Activated T-helper 9 cell treated with anti-CD3 and anti-CD28 coated beads, Interleukin-2, amount 50 U/mL, for 16 hours (primary cell): ENCODE measurements around the gene TRANK1.
"Not testable (repeated sequence)": the region's sequence is repeated elsewhere in the genome, so short reads cannot be mapped to it uniquely, and the experiment has no call there.

Experiments
- DNase-seq: peaks from one replicate; pipeline ENCODE4 v3.0.0-alpha.2; 2020; ENCODE audit warnings: low read depth

TRANK1 gene

GRCh38 chr3:36892457-36893136 lies 52.3 kb downstream of the TRANK1 start:
- no peak for DNase-seq

- DNase-seq: no peak
Measured at GRCh38 chr3:36891701-36892160, 53.1 kb downstream of the TRANK1 start.

- DNase-seq: not testable (repeated sequence)
Measured at GRCh38 chr3:36891097-36891496, 53.8 kb downstream of the TRANK1 start.

- DNase-seq: no peak
Measured at GRCh38 chr3:36890261-36890660, 54.6 kb downstream of the TRANK1 start.

GRCh38 chr3:36881735-36882134 lies 63.1 kb downstream of the TRANK1 start:
- no peak for DNase-seq

- DNase-seq: not testable (repeated sequence)
Measured at GRCh38 chr3:36879842-36880241, 65.0 kb downstream of the TRANK1 start.

- no peak for DNase-seq
Measured at GRCh38 chr3:36877930-36878685, 66.7 kb downstream of the TRANK1 start.

- DNase-seq: no peak
Measured at GRCh38 chr3:36876181-36876936, 68.5 kb downstream of the TRANK1 start.

GRCh38 chr3:36875397-36875796 lies 69.5 kb downstream of the TRANK1 start:
- no peak for DNase-seq

- no peak for DNase-seq
Measured at GRCh38 chr3:36874424-36874823, 70.4 kb downstream of the TRANK1 start.

- no peak for DNase-seq
Measured at GRCh38 chr3:36871379-36872126, 73.3 kb downstream of the TRANK1 start.

- DNase-seq: peak; percentile 19
Measured at GRCh38 chr3:36868614-36869436, 76.0 kb downstream of the TRANK1 start.

- DNase-seq: no peak
Measured at GRCh38 chr3:36867810-36868209, 77.0 kb downstream of the TRANK1 start.

GRCh38 chr3:36866368-36866767 lies 78.5 kb downstream of the TRANK1 start:
- no peak for DNase-seq

GRCh38 chr3:36864180-36865053 lies 80.4 kb downstream of the TRANK1 start:
- DNase-seq: no peak

GRCh38 chr3:36862076-36862755 lies 82.6 kb downstream of the TRANK1 start:
- DNase-seq: no peak

- DNase-seq: no peak
Measured at GRCh38 chr3:36859494-36859893, 85.4 kb downstream of the TRANK1 start.

- DNase-seq: no peak
Measured at GRCh38 chr3:36852071-36852470, 92.8 kb downstream of the TRANK1 start.

- DNase-seq: no peak
Measured at GRCh38 chr3:36850743-36851142, 94.1 kb downstream of the TRANK1 start.

GRCh38 chr3:36846406-36846805 lies 98.4 kb downstream of the TRANK1 start:
- no peak for DNase-seq
